Vagina (tissue), 2 donors: Measurements from ENCODE around the gene MOB3A.

Experiments
- CTCF ChIP-seq, 3 experiments: fragments of 450-650 bp in 2 of 3; fragments of 200-600 bp in 1 of 3; sonication (generic) in 1 of 3; IDR thresholded peaks; one replicate each; pipeline ENCODE4 v1.5.1; 2017 to 2019; ENCODE audit warnings: antibody characterized with exemption in 3 of 3, mild to moderate bottlenecking in 2 of 3, moderate library complexity in 2 of 3
- POLR2A ChIP-seq, 2 donors: fragments of 450-650 bp; IDR thresholded peaks; one replicate each; pipeline ENCODE4 v1.6.1; 2017; ENCODE audit warnings: antibody characterized with exemption in 2 of 2, mild to moderate bottlenecking in 2 of 2, moderate library complexity in 2 of 2
- POLR2AphosphoS5 ChIP-seq, 2 donors: sonication (generic); formaldehyde crosslinking; IDR thresholded peaks; one replicate each; pipeline ENCODE4 v1.9.0; 2017; ENCODE audit warnings: antibody characterized with exemption in 2 of 2, mild to moderate bottlenecking in 2 of 2, low read depth in 1 of 2; ENCODE audit not compliant: insufficient read depth in 1 of 2

DNA sequence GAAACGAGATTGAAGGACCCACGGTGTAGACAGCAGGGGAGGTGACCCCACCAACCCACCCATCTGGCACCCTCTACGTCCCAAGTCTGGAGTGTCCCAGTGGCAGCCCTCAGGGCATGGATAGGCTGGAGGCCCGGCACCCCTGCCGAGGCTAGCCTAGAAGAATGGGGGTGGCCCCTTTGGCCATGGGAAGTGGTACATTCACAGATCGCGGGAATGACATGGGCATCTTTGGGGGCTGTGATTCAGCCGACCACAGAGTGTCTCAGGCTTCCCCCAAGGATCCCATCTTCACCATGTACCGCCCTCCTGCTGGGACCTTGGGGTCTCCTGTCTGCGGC, 33.8 kb downstream of the MOB3A start:
- TF ChIP-seq POLR2A (IDR thresholded peaks at IDR 0.05), result no peak
- no peak for TF ChIP-seq CTCF (IDR thresholded peaks at IDR 0.05)
- no peak for TF ChIP-seq POLR2AphosphoS5 (IDR thresholded peaks at IDR 0.05; ENCODE audit: insufficient read depth in 1 of 2, low read depth in 1 of 2)
